ENCODE data around the gene TBC1D9.

DNA sequence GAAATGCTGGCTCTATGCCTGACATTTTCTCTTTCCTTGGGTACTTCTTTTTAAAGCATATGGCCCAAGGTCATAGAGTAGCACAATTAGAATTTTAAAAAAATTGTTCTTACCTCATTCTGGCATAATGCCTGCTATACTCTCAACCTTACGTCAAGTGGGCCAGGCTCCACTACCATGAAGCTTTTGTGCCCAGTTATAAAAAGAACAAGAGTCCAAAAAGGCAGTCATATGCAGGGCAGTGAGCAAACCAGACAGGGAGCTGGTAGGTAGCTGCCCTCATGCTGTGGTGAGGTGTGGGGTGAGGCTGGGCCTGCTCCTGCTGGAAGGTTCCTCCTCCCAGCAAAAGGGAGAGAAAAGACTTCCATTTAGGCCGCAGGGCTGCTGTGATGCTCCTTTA is 123.1 kb downstream of the TBC1D9 start:
- no peak for TF ChIP-seq POLR2A (IDR thresholded peaks at IDR 0.05)
- TF ChIP-seq, protein P1, sequence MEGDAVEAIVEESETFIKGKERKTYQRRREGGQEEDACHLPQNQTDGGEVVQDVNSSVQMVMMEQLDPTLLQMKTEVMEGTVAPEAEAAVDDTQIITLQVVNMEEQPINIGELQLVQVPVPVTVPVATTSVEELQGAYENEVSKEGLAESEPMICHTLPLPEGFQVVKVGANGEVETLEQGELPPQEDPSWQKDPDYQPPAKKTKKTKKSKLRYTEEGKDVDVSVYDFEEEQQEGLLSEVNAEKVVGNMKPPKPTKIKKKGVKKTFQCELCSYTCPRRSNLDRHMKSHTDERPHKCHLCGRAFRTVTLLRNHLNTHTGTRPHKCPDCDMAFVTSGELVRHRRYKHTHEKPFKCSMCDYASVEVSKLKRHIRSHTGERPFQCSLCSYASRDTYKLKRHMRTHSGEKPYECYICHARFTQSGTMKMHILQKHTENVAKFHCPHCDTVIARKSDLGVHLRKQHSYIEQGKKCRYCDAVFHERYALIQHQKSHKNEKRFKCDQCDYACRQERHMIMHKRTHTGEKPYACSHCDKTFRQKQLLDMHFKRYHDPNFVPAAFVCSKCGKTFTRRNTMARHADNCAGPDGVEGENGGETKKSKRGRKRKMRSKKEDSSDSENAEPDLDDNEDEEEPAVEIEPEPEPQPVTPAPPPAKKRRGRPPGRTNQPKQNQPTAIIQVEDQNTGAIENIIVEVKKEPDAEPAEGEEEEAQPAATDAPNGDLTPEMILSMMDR (IDR thresholded peaks at IDR 0.05) = no peak
